ENCODE results near the gene DHODH. TPM values are rescaled to one million over a fixed set of nuclear protein-coding genes. Genes with fewer than 3 reads are reported as not detected.

Gene DHODH
- total RNA-seq, 1 donor from 2014 or later = 7.9 TPM

Other genes starting within 250 kb of the DHODH start
- 56.0 and 57.6 TPM in 2 replicates for gene AP1G1, start 199.9 kb upstream of the DHODH start, total RNA-seq
- 25.7 and 25.9 TPM in 2 replicates for gene ATXN1L, start 162.8 kb upstream of the DHODH start, total RNA-seq
- 10.3 and 13.7 TPM in 2 replicates for gene ZNF821, start 124.6 kb upstream of the DHODH start, total RNA-seq
- gene IST1, start 113.2 kb upstream of the DHODH start, total RNA-seq = 222 and 224 TPM in 2 replicates
- not detected in 2 replicates for gene PKD1L3, start 8.3 kb upstream of the DHODH start, total RNA-seq
- not detected in 2 replicates for gene HP, start 45.8 kb downstream of the DHODH start, total RNA-seq
- gene HPR, start 54.5 kb downstream of the DHODH start, total RNA-seq = not detected in 2 replicates
- gene TXNL4B, start 84.9 kb downstream of the DHODH start, total RNA-seq = 9.1 and 11.7 TPM in 2 replicates
- gene DHX38, start 85.1 kb downstream of the DHODH start, total RNA-seq = 35.4 and 46.0 TPM in 2 replicates
- 0.75 TPM in 1 of 2 replicates, not detected in the other for gene PMFBP1, start 163.4 kb downstream of the DHODH start, total RNA-seq